Skin of body (tissue), 2 donors: ENCODE results near the gene ZBTB16. TPM values are rescaled to one million over a fixed set of nuclear protein-coding genes. Genes with fewer than 3 reads are reported as not detected.
A peak's percentile ranks its signal among the peaks of the same experiment; 100 is the strongest.

Experiments used
- DNase-seq: peaks from one replicate; lab custom pipeline; 2025; lab: John Stamatoyannopoulos, UW
- total RNA-seq: library from RNA; depleted of rRNA; stranded (reverse); fragments of >200 nt; gene quantifications from one replicate; pipeline ENCODE4 v1.2.3, GENCODE V29; 2014

Gene ZBTB16
- total RNA-seq, 1 donor from 2014 or later = 25.6 TPM

- DNase-seq = no peak
Observed at GRCh38 chr11:114208377-114208776, 148.9 kb downstream of the ZBTB16 start.

DNA sequence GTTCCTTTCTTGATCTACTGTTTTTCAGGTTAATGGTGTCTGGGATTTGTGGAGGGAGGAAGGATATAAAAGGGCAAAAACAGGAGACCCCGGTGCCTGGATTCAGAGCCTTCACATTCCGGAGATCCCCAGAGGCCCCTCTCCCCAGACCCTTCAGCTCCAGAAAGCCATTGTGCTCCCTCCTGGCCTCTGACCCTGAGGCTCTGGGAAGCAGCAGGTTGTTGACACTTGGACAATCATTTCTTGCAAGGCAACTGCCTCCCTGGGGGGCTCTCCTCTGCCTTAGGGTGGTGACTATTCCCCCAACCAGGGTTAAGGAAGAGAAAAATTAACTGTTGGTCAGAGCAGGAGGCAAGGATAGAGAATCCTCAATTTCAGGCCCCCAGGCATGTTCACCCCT, 149.8 kb downstream of the ZBTB16 start:
- DNase-seq = no peak

GRCh38 chr11:114209904-114210303, 150.4 kb downstream of the ZBTB16 start:
- DNase-seq = no peak

GRCh38 chr11:114211444-114212121, 152.1 kb downstream of the ZBTB16 start:
- no peak for DNase-seq

- no peak for DNase-seq
Observed at GRCh38 chr11:114213622-114214021, 154.1 kb downstream of the ZBTB16 start.

- DNase-seq = no peak
Observed at GRCh38 chr11:114215428-114215827, 155.9 kb downstream of the ZBTB16 start.

DNA sequence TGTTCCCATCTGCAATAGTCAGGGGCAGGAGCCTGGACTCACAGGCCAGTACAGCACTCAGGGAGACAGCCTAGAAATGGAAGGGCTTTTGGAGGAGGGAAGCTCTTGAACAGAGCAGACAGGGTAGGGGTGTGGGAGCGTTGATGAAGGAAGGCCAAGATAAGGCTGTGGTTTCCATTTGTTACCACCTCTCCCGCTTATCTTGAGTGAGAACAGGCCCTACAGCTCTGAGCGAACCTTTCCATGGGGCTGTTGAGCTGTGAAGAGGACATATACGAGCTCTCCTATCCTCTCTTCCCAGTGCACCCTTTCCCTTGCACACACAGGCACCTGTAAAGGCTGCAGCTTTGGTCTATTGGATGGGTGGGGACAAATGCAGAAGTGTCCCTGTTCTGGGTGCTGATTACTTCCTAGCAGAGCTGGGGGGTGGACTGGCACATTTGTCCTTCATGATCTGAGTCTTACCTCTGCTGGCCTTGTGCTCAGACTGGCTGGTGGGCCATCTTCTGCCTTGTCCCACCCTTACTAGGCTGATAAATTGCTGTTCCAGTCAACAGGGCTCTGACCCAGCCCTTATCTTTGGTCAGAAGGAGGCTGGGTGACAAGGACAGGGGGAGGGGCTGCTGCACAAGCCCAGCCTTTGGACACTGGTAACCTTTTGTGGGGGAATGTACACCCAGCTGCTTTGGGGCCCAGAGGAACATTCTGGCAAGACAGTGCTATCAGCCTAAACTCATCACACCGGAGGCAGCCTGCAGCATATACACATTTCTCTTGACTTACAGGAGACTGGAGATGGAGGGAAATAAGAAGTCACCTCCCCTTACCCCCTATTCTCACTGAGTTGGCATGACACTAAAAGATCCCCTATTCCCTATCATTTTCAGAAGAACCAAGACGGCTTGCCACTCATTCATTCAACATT, 156.6 kb downstream of the ZBTB16 start:
- no peak for DNase-seq

DNA sequence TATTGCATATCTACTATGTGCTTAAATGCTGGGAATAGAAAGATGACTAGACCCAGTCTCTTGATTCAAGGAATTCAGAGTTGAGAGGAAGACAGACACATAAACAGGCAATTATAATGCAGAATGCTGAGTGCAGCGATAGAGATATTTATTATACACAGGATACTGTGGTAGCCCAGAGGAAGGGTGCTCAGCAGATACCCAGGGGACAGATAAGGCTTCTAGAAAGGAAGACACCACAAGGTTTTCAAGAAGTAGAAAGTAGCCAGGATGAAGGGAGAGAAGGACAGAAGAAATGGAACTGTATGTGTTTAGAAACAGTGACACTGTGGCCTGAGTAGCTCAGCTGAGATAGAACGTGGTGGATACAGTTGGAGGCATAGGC, 157.3 kb downstream of the ZBTB16 start:
- no peak for DNase-seq

GRCh38 chr11:114218508-114218907, 159.0 kb downstream of the ZBTB16 start:
- DNase-seq = no peak

DNA sequence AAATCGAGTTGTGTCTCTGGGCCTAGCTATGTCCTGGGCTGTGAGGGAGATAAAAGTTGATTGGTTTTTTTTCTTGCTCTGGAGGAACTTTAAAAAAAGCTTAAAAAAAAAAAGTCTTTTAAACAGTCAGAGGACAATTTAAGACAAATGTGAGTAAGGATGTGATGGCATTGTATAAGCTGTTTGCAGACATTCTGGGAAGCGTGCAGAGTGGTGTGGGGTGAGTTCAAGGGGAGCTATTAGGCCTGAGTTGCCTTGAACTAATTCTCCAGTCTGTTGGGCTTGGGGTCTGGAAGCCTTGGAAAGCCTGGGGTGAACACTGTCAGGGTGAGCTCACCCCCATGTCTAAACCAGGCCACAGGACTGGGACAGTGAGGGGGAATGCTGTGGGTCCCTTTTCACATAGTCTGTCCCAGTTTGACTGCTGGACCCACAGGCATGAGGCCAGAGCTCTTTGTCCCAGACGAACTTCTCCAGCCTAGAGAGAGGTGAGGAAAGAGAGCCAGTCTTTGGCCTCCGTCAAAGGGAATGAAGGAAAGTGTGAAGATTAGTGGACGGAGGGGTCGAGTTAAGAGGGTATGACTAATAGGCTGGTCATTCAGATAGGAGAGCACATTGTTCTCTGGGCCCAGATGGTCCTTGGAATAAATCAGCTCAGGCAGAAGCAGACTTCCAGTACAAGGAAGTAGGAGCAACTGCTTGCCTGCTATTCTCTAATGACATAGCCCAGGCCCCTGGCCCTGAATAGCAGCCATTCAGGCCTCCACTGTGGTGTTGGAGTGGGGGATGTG, 160.2 kb downstream of the ZBTB16 start:
- DNase-seq = no peak

DNA sequence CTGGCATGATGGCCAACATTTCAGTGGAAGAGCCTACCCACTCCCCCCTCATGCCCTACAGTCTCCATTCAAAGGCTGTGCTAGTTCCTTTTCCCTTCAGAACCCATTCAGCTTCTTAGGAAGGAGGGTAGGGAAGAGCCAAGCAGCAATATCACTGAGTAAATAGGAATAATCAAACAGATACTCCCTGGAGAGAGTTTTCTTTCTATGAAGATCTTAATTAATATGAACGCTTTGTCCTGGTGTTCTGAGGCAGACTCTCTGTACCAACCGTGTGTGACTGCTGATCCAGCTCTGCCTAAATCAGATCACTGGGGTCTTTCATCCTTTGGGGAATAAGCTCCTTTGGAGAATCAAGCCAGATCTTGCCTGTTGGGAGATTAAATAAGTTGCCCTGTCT, 161.5 kb downstream of the ZBTB16 start:
- DNase-seq = no peak

DNA sequence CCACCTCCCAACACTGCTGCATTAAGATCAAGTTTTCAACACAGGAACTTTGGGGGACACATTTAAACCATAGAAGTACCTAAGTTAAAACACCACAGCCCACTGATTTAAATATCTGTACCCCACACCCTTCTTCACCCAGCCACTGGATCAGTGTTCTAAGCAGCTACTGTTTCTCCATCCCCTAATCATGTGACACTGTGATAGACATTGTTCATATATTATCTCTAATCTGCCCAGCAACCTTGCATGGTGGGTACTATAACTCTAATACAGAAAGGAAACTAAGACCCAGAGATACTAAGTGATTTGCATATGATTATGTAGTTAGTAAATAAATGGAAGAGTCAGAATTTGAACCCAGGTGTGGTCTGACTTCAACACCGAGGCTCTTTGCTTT, 166.2 kb downstream of the ZBTB16 start:
- DNase-seq = no peak

GRCh38 chr11:114226356-114226755, 166.8 kb downstream of the ZBTB16 start:
- no peak for DNase-seq

DNA sequence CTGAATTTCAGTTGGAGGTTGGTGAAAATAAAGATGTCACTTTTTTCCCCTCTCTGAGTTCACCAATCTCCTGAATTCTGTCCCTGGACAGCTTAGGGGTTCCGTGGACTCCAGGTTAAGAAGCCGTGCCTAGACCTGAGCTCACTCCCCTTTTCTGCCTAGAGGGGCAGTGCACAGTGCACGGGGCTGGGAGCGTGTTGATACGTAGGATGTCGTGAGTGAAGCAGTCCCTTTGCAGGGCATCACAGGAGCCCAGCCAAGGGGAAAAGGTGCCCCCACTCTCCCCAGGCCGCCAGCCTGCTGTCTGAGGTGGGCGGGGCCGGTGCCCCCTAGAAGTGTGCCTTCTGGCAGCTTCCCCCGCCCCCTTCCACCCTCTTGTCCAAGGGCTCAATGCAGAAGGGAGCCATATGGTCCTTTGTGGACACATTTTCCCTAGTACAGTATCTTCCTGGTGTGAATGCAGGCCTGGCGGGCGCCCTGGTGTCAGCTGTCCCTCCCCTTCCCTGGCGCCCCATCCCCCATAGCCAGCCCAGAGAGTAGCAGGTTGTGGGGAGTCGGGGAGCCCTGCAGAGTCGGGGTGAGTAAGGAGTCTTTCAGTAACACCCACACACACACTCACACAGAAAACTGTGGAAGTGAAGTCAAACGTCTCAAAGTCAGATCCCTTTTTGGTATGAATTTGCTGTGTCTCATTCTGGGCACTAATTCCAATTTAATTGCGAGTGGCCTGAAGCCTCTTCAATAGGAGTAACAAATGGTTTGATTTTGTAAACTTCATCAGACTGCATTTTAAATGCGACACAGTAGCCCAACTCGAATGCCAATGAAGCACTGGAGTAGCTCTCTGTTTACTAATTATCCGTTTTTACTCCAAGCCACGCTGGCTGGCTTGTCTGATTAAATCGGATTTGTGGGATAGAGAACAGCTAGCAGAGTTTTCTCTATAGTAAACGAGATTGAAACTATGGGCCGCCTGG, 169.2 kb downstream of the ZBTB16 start:
- DNase-seq = no peak

GRCh38 chr11:114230031-114230704, 170.7 kb downstream of the ZBTB16 start:
- no peak for DNase-seq

GRCh38 chr11:114232400-114233059, 173.0 kb downstream of the ZBTB16 start:
- DNase-seq = no peak

DNA sequence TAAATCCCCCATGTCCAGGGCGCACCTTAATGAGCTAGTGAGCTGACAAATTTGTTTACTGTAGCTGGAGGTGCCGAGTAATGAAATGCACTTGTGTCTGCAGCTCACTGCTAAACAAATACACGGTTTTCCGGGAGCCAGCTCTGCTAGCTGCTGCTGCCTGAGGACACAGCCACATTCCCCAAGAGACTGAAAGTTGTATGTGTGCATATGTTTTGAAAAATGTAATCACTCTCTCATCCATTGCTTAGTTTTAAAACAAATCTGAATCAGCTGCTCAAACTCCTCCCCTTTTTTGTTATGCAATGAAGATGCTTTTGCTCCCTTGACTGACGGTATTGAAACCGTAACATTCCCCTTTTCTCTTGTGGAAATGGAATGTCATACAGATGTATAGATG, 174.2 kb downstream of the ZBTB16 start:
- peak; percentile 74 for DNase-seq

DNA sequence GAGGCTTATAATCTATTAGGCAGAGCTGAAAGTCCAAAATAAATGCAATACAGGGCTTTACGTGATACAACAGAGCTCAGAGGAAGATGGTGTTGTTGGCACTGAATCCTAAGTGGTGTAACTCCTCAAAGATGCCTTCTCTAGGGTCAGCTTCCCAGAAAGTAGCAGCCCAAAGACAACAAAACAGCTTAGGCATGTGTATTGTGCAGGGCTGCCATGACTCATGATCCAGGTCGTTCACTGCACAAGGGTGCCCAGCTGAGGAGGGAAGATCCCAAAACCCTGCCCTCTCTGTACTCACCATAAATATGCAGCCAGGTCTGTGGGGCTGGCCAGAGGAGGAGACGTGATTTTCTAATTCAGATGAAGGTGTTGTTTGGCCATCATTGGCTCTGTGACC, 177.3 kb downstream of the ZBTB16 start:
- no peak for DNase-seq
